Medulla oblongata (tissue), 1 donor: Measurements from ENCODE around the gene ZP3.
A peak's percentile ranks its signal among the peaks of the same experiment; 100 is the strongest.
"Not testable (repeated sequence)": the region's sequence is repeated elsewhere in the genome, so short reads cannot be mapped to it uniquely, and the experiment has no call there.

Experiments used
- DNase-seq: peaks from one replicate; pipeline ENCODE4 v3.0.0-alpha.2; 2015; ENCODE audit errors: extremely low spot score

The ZP3 gene

DNA sequence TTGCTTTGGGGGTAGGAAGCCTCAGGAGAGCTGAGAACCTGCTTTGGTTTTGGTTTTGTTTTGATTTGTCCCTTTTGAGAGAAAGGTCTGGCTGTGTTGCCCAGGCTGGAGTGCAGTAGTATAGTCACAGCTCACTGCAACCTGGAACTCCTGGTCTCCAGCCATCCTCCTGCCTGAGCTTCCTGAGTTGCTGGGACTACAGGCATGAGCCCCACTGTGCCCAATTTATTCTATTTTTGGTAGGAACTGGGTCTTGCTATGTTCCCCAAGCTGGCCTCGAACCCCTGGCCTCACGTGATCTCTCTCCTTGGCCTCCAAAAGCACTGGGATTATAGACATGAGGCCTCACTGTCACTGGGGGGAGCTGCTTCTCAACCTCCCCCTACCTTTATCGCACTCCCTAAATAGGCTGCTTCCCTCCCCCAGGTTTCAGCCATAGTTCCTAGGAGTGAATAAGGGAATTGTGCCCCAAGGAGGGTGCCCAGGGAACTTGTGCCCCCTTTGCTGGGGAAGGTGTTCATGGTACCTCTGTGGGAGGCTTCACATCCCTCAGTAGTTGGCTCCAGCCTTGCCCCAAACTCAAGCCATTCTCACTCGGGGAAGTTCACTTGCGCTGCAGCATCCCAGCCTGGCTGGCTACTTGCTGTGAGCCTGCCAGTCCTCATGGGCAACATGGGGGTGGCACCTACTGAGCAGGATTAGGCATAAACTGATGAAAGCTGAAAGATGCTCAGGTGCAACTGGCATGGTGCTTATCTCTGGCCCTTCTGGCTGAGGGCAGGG, 18.1 kb downstream of the ZP3 start:
- DNase-seq = not testable (repeated sequence)

- DNase-seq = not testable (repeated sequence)
These were observed 19.1 kb downstream of the ZP3 start for GRCh38 chr7:76443846-76444245.

DNA sequence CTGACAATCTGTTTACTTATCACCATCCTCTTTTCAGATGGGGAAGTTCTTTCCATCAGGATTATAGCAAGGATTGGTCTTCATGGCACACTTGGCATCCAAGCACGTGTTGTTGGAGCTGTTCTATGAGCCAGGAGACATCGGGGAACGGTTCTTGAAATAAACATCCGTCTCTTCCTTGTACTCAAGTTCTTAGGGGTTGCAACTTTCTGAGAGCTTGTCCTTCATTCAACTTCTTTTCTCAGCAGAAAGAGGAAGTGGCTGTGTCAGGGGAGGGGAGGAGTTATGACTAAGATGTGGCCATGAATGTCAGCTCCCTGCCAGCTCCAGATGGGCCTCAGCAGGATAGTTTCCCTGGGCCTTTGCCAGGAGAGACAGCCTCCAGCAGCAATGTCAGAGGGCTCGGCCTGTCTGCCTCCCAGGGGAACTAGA, 20.8 kb downstream of the ZP3 start:
- peak; percentile 38 for DNase-seq

- DNase-seq = not testable (repeated sequence)
These were observed 32.3 kb downstream of the ZP3 start for GRCh38 chr7:76457017-76457416.

- DNase-seq = not testable (repeated sequence)
These were observed 33.8 kb downstream of the ZP3 start for GRCh38 chr7:76458504-76458903.

- DNase-seq = not testable (repeated sequence)
These were observed 36.0 kb downstream of the ZP3 start for GRCh38 chr7:76460767-76461166.

DNA sequence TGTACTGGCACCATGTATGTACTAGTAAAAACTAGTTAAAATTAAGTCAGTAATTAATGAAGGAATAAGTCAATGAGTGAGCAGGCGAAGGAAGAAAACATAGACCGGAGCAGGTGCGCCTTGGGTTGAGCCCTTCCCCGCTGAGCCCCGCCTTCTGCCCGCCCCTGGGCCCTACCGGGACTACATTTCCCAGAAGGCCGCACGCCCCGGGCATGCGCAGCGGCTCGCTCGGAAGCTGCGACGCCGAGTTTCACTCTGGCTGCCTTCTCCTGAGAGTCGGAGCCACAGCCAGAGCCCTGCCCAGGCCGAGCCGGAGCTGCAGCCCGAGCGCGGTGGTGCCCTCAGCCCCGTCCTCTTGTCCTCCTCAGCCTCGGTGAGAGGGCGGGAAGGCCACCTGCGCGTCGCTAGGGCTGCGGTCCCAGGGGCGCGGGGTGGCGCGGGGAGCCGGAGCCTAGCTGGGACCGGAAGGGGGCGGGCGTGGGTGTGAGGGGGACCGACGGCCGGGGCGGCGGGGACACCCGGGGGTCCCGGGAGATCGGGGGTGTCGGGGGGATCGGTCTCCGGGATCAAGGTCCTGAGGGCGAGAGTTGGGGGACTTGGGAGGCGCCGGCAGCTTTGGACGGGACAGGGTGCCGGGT, 36.8 kb downstream of the ZP3 start, which contains the start of gene DTX2:
TSS of gene DTX2 (plus strand) at position 246 of the 638 bp plus-strand sequence. CDS start 18,801 bp downstream, outside the sequence.
- not testable (repeated sequence) for DNase-seq

- not testable (repeated sequence) for DNase-seq
These were observed 37.6 kb downstream of the ZP3 start for GRCh38 chr7:76462271-76462882.

DNA sequence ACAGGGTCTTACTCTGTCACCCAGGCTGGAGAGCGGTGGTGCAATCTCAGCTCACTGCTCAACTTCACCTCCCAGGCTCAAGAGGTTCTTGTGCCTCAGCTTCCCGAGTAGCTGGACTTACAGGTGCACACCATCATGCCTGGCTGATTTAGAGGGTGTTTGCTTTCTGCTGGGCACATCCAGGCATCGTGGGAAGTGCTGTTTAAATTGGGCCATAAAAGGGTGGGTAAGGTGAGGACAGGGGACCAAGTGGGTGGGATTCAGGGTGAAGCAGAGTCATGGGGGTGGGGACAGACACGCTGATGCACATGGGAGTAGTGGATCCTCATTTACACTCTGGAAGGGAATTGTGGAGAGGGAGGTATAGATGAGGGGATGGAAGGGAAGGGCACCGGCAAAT, 40.2 kb downstream of the ZP3 start:
- DNase-seq = not testable (repeated sequence)

GRCh38 chr7:76465950-76466349, 41.2 kb downstream of the ZP3 start:
- DNase-seq = not testable (repeated sequence)

DNA sequence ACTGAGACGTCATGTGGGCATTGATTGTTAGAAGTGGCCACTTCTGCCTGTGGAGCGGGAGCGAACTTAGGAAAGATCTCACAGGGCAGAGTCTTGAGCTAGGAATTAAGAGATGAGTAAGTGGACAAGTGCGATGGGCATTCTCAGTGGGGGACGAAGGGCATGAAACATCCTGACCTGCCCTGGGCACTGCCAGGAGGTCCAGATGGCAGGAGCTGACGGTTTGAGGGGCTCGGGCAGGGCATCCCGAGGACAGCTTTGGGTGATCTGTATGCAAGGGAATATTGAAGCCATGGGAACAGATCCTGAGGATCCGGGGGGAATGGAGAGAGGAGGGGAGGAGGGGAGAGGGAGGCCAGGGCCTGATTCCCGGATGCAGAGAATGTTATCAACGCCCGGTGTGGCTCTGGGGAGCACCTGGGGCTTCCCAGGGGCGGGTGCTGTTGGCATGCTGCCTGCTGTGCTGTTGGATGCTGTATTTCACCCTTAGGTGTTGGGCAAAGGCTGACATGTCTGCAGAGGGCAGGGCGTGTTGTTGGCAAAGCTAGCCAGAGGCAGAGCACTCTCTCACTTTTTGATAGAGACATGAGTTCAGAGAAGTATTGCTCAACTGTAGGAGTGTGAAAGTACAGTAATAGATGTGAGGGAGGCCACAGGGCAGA, 43.1 kb downstream of the ZP3 start:
- DNase-seq = not testable (repeated sequence)

- DNase-seq = peak; percentile 4
These were observed 46.9 kb downstream of the ZP3 start for GRCh38 chr7:76471556-76472221.

DNA sequence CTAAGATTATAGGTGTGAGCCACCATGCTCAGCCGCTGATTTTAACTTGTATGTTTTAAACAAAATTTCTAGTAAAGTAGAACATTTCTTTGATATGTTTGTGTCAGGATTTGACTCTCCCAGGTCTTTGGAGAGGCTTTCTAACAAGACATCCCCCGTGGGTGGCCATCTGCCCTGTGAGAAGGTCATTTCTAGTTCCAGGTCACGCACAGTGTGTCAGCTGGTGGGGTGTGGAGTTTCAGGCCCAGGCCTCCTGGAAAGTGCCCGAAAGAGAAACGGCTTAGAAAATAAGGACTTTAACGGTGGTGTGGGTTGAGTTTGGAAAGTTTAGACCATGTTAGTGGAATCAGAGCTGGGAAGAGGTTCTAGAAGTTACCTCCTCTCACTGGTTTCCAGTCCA, 48.3 kb downstream of the ZP3 start:
- DNase-seq = not testable (repeated sequence)

DNA sequence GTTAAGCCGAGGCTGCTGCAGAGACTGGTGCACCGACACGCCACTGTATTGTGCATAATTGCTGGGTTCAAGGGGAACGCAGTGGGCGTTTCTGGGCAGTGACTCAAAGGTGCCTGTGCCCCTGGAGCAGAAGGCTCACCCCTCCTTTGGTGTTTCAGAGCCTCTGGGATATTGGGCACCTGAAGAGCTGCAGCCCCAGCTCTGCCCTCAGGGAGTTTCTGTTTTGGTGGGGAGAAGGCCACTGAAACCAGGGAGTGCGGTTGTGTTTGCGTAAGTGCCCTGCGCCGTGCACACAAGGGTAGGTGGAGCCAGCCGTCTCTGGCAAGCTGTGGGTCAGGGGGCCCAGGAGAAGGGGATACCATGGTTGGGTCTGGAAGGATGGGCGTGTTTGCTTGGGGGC, 51.5 kb downstream of the ZP3 start:
- not testable (repeated sequence) for DNase-seq

DNA sequence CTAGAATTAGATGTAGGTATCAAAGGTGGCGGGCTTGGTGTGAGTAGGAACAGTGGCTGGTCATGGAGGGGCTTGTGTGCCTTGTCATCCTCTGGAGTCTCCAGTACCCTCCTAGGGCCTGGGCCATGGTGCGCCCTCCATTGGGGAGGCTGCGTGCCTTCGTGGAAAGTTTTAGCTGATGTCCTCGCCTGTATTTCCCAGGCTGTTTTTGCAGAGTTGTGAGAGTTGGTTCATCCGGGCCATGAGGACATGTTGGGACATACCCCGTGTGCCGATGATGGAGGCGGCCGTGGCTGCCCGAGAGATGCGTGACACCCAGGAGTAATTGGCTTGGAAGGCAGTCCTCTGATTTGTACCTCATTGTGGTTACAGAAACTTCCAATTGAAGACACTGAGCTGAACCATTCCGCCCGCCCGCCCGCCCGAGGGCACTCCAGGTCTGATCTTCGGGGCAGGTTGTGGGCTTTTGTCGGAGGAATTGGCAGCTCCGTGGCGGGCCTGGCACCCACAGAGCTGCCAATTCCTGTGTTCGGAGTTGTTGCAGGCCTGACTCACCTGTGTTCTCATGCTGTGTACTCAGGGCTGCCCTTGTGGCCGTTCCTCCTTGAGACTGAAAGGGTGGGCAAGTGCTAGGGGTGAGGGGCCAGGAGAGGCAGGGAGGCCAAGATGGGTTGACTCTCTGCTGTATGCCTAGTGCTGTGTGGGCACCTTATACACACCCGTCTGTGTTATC, 52.2 kb downstream of the ZP3 start:
- not testable (repeated sequence) for DNase-seq

GRCh38 chr7:76479628-76480027, 54.9 kb downstream of the ZP3 start:
- not testable (repeated sequence) for DNase-seq

- DNase-seq = not testable (repeated sequence)
These were observed 55.9 kb downstream of the ZP3 start for GRCh38 chr7:76480403-76481253.

DNA sequence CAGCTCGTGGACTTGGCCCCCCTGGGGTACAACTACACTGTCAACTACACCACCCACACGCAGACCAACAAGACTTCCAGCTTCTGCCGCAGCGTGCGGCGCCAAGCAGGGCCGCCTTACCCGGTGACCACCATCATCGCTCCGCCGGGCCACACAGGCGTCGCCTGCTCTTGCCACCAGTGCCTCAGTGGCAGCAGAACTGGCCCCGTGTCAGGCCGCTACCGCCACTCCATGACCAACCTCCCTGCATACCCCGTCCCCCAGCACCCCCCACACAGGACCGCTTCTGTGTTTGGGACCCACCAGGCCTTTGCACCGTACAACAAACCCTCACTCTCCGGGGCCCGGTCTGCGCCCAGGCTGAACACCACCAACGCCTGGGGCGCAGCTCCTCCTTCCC, 57.9 kb downstream of the ZP3 start:
- DNase-seq = not testable (repeated sequence)

DNA sequence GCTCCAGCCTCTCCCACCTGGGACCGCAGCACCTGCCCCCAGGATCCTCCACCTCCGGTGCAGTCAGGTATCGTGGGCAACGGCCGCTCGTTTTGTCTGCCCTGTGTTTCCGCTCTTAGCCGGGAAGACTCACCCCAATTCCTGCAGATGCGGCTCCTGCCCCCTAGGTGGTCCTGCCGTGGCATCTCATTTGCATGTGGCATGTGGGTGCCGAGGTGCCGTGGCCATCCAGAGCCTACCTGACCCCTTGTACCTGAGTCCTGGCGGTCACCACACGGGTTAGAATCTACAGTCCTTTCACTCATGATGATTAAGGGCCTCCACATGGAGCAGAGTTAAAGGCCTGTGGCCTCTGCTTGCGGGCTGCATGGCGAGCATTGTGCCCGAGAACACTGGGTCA, 58.3 kb downstream of the ZP3 start:
- not testable (repeated sequence) for DNase-seq

DNA sequence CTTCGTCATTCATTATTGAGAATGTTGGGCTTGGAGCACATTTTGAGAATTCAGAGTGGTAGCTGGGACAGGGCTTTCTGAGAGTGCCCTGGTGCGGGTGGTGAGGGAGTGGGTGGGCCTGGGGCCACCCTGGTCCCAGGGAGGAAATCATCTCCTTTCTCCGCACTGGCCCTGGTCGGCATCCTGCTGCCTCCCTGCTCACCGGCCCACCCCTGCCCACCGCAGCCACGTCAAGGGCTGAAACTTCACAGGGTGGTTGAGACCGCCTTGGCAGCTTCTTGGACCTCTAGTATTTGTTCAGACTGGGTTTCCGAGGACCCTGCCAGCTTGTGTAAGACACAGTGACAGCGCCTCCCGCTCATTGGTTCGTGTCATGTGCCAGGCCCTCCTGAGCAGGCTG, 59.7 kb downstream of the ZP3 start:
- DNase-seq = not testable (repeated sequence)
